ENCODE data around the gene SHANK1.
A peak's percentile ranks its signal among the peaks of the same experiment; 100 is the strongest.
"Not testable (repeated sequence)": the region's sequence is repeated elsewhere in the genome, so short reads cannot be mapped to it uniquely, and the experiment has no call there.

SHANK1 gene

GRCh38 chr19:50753879-50754278 is 34.3 kb upstream of the SHANK1 start:
- H3K4me1 ChIP-seq, result no peaks in the 10 kb centered on the region
- peaks cover 12% of the 10 kb centered on the region for H3K27me3 ChIP-seq
- H3K36me3 ChIP-seq, result no peaks in the 10 kb centered on the region
- no peak overlapping the region for H3K4me3 ChIP-seq (ENCODE audit: low read depth, low read length)
- TF ChIP-seq, protein P1, sequence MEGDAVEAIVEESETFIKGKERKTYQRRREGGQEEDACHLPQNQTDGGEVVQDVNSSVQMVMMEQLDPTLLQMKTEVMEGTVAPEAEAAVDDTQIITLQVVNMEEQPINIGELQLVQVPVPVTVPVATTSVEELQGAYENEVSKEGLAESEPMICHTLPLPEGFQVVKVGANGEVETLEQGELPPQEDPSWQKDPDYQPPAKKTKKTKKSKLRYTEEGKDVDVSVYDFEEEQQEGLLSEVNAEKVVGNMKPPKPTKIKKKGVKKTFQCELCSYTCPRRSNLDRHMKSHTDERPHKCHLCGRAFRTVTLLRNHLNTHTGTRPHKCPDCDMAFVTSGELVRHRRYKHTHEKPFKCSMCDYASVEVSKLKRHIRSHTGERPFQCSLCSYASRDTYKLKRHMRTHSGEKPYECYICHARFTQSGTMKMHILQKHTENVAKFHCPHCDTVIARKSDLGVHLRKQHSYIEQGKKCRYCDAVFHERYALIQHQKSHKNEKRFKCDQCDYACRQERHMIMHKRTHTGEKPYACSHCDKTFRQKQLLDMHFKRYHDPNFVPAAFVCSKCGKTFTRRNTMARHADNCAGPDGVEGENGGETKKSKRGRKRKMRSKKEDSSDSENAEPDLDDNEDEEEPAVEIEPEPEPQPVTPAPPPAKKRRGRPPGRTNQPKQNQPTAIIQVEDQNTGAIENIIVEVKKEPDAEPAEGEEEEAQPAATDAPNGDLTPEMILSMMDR (IDR thresholded peaks at IDR 0.05; ENCODE audit: low read depth, low read length), result no peak
- DNase-seq, result no peak
- no peaks in the 10 kb centered on the region for H3K9me3 ChIP-seq

DNA sequence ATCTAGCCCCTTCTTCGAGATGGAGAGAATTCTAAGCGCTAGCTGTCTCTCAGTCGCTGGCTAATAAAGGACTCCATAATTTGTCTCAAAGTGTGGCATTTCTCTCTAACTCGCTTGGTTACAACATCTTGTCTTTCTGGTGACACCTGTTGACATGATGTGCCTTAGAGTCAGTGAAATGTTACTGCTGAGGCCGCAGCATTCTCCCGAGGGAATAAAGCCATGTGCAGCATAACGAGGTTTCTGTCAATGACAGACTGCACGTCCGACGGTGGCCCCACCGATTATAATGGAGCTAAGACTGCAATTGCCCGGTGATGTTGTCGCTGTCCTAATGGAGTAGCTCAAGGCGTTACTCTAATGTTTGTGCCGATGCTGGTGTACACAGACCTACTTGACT is 30.4 kb upstream of the SHANK1 start:
- no peaks in the 10 kb centered on the region for H3K9me3 ChIP-seq
- H3K4me1 ChIP-seq, result no peaks in the 10 kb centered on the region
- TF ChIP-seq, protein P1 (IDR thresholded peaks at IDR 0.05; ENCODE audit: low read depth, low read length), result no peak
- H3K36me3 ChIP-seq, result no peaks in the 10 kb centered on the region
- peak; percentile 43 for DNase-seq
- H3K27me3 ChIP-seq, result peaks cover 9% of the 10 kb centered on the region
- H3K4me3 ChIP-seq (ENCODE audit: low read depth, low read length), result no peak overlapping the region

GRCh38 chr19:50749490-50749889 is 29.9 kb upstream of the SHANK1 start:
- no peak for DNase-seq
- Histone ChIP-seq H3K4me3 (ENCODE audit: low read depth, low read length) (no peak overlapping the region), H3K9me3 (no peaks in the 10 kb centered on the region), H3K27me3 (peaks cover 13% of the 10 kb centered on the region), H3K4me1 (no peaks in the 10 kb centered on the region), H3K36me3 (no peaks in the 10 kb centered on the region)
- TF ChIP-seq, protein P1 (IDR thresholded peaks at IDR 0.05; ENCODE audit: low read depth, low read length), result no peak

- H3K27me3 ChIP-seq, result peaks cover 15% of the 10 kb centered on the region
- not testable (repeated sequence) for DNase-seq; H3K9me3 ChIP-seq; H3K36me3 ChIP-seq; H3K4me1 ChIP-seq; H3K4me3 ChIP-seq (ENCODE audit: low read depth, low read length)
These were observed 27.5 kb upstream of the SHANK1 start for GRCh38 chr19:50747141-50747540.

DNA sequence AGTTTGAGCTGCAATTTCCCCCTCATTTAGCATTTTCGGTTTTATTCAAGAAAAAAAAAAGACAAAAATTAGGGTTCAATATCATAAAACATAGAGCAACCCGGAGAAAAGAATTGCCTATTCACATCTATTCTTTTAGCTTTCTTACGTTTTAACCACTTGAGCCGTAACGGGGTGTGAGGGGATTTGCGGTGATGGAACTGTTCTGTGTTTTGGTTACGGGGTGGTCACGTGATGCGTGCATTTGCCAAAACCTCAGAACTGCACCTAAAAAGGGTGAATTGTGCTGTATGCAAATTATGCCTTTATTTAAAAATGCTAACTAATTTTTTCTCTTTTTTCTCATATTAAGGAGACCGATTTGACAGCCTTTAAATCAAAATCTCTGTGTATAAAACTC is 25.6 kb upstream of the SHANK1 start:
- TF ChIP-seq, protein P1 (IDR thresholded peaks at IDR 0.05; ENCODE audit: low read depth, low read length), result no peak
- H3K9me3 ChIP-seq, result no peaks in the 10 kb centered on the region
- DNase-seq, result no peak
- H3K4me1 ChIP-seq, result no peaks in the 10 kb centered on the region
- H3K36me3 ChIP-seq, result no peaks in the 10 kb centered on the region
- peaks cover 32% of the 10 kb centered on the region for H3K27me3 ChIP-seq
- no peak overlapping the region for H3K4me3 ChIP-seq (ENCODE audit: low read depth, low read length)

DNA sequence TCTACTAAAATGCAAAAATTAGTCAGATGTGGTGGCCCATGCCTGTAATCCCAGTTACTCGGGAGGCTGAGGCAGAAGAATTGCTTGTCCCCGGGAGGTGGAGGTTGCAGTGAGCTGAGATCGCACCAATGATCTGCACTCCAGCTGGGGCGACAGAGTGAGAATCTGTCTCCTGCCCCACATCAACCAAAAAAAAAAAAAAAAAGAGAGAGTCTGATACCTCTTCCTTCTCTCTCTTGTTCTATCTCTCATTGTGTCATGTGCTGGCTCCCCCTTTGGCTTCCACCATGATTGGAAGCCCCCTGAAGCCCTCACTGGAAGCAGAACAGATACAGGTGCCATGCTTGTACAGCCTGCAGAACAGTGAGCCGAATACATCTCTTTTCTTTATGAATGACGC is 23.9 kb upstream of the SHANK1 start:
- Histone ChIP-seq H3K36me3 (no peaks in the 10 kb centered on the region), H3K4me1 (no peaks in the 10 kb centered on the region), H3K4me3 (ENCODE audit: low read depth, low read length) (no peak overlapping the region), H3K9me3 (no peaks in the 10 kb centered on the region), H3K27me3 (peaks cover 49% of the 10 kb centered on the region)
- no peak for DNase-seq
- TF ChIP-seq, protein P1 (IDR thresholded peaks at IDR 0.05; ENCODE audit: low read depth, low read length), result no peak

Data from BE2C (cell line).